ENCODE measurements around the gene PLD1.

The PLD1 gene

GRCh38 chr3:171552531-171552930 is 257.8 kb downstream of the PLD1 start:
- no peak for DNase-seq (ENCODE audit: extremely low read depth, insufficient read length)
- H3K27me3 ChIP-seq (replicated peaks; ENCODE audit: control insufficient read depth, insufficient read depth, low read length), result no peaks in the 10 kb centered on the region
- no peak for TF ChIP-seq CTCF (IDR thresholded peaks at IDR 0.05; ENCODE audit: insufficient read depth, low read length, poor library complexity, severe bottlenecking)
- no peaks in the 10 kb centered on the region for H3K36me3 ChIP-seq (ENCODE audit: control insufficient read depth, insufficient read depth, low read length)
- no peak overlapping the region for H3K4me3 ChIP-seq (replicated peaks; ENCODE audit: low read depth, low read length)

GRCh38 chr3:171551296-171551695 is 259.0 kb downstream of the PLD1 start:
- Histone ChIP-seq H3K36me3 (ENCODE audit: control insufficient read depth, insufficient read depth, low read length) (no peaks in the 10 kb centered on the region), H3K4me3 (replicated peaks; ENCODE audit: low read depth, low read length) (no peak overlapping the region), H3K27me3 (replicated peaks; ENCODE audit: control insufficient read depth, insufficient read depth, low read length) (no peaks in the 10 kb centered on the region)
- DNase-seq (ENCODE audit: extremely low read depth, insufficient read length), result no peak
- TF ChIP-seq CTCF (IDR thresholded peaks at IDR 0.05; ENCODE audit: insufficient read depth, low read length, poor library complexity, severe bottlenecking), result no peak

All from GM06990 (cell line).